ENCODE results near the gene SPOP.

SPOP gene

DNA sequence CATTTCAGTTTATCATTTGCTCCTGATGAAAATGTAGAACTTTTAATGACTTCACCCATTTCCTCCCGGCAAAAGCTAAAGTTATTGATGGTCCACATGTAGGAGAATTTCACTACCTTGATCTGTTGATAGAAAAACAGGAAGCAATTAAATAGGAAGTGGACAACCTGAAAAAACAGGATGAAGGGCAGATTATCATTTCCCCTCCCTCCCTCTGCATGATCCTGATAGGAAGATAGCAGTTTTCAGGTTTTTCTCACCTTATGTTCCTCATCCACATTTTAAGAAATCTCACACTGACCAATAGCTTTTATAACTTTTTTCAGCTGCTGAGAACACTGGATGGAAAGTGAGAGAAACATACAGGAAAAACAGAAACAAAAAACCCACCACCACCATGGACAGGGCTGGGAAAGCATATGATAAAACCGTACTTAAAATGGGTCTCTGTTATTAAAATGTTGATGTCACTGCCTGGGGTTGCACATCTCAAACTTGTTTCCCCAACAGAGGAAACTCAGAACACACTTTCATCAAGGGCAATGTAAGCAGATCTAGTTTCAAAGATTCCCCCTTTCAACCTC is 55.9 kb downstream of the SPOP start:
- no peak for DNase-seq
- intact Hi-C loops (cut with DNase I): no loop called here

DNA sequence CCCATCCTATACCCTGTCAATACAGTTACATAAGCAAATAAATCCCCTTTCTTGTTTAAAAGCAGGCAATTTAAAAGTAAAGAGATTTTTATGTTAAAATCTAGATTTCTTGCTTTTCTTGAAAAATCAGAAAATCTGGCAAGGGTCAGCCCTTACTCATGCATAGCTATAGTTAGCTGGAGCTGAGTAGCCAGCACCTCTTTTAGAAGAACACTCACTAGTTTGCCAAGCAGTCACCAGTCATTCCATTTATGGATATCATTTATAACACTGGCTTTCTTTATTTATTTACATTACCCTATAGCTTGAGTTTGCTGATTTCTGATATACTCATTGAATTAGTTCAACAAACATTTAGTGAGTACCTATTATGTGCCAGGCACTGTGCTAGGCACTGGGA is 56.5 kb downstream of the SPOP start:
- DNase-seq: no peak
- intact Hi-C loops (cut with DNase I): no loop called here

DNA sequence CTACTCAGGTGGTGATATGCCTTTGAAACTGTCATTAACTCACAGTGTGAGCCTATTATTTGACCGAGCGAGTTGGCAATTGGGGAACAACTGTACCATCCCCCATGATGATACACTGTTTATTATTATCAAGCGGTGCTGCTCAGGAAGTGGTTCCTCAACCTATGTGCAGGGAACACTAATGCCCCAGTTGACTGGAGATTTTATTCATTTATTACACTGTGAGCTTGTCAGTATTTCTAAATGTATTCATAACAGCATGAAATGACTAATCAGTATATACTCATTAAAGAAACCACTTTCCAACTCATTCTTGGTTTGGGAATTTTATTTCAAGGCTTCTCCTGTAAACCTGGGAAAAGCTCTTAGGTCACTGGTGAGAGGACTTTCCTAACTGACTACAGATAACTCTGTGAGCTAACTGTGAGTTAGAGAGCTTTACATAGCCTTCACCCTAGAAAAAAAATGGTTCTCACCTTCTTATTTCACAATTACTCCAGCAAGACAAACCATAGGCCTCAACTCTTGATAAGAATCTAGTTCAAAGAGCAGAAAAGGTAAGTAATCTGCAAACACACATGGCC is 59.8 kb downstream of the SPOP start:
- no peak for DNase-seq
- intact Hi-C loops (cut with DNase I): loop anchor here (5.0 to 10.0 kb wide), 2 partner anchors 41 to 57 kb away; partner anchors contain the start of genes NXPH3 and SPOP

DNA sequence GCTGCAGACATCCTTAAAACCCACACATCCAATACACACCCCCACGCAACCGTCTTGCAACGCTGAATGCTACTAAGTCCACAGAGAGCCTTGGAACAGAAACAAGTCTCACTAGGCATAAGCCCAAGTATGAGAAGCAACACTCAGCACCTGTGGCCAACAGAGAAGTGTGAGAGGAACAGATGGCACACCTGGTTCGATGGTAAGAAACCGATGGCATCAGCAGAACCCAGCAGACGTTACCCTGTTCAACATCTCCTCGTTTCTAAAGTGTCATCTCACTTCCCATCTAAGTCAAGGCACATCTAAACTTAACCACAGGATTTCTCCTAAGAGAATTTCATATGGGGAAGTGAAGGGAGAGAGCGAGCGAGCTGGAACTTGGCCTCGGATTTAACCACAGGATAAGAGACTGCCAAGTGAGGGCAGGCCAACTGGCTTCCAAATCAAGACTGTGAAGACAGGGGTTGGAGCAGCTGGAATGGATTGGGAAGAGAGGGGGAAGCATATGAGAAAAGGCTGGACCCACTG is 61.2 kb downstream of the SPOP start:
- intact Hi-C loops (cut with DNase I): loop anchor here (5.0 to 10.0 kb wide), 2 partner anchors 39 to 58 kb away; partner anchors contain the start of genes NXPH3 and SPOP
- peak in 7 of 10 donors; percentile 30 to 91 (median 51) for DNase-seq

DNA sequence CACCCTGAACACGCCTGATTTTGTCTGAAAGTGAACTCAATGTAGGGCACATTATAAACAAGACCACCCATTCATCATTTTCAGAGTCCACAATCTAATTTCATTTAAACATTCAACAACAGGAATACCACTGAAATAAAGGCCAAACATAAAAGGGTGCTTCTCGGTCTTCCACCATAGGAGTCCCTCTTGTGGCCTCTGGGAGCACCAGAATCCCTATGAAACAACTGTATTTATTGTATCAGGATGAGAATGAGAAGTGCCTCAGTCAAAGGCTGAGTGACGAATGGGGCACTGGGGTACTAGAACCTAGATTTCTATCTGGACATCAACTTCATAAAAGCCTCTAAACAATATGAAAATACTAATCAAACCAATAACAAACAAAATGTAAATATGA is 61.8 kb downstream of the SPOP start:
- intact Hi-C loops (cut with DNase I): loop anchor here (5.0 to 10.0 kb wide), 2 partner anchors 39 to 59 kb away; partner anchors contain the start of genes NXPH3 and SPOP

DNA sequence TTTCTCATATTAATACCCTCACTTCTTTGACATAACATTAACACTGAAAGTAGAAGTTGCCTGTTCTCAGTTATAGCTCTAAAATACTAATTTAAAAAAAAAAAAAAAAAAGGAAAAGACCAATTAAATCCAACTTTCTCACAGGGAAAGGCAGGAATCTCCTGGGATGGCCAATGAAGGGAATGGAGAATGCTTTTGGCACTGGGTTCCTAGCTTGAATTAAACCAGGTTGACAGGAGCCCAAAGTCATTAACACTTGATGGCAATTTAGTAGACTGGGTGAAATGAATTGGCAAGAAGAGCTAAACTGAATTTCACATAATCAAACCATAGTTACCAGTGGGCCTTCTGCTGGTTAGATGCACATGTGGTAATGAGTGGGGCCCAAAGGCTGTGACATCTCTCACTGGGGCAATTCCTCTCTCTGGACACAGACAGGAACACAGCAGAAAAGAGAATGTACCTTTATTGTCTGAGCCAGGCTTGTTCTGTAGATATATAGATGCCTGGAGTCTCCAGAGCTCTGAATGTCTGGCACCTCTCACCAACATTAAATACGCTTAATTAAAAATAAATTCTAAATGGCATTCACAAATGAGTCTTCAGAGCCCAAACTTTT is 64.6 kb downstream of the SPOP start:
- intact Hi-C loops (cut with DNase I): loop anchor here (10.0 kb wide), 1 partner anchor 62 kb away; the partner anchor contains the start of gene SPOP
- DNase-seq: no peak

More for the DNA sequence above, 61.8 kb downstream of the SPOP start:
- DNase-seq: no peak

DNA sequence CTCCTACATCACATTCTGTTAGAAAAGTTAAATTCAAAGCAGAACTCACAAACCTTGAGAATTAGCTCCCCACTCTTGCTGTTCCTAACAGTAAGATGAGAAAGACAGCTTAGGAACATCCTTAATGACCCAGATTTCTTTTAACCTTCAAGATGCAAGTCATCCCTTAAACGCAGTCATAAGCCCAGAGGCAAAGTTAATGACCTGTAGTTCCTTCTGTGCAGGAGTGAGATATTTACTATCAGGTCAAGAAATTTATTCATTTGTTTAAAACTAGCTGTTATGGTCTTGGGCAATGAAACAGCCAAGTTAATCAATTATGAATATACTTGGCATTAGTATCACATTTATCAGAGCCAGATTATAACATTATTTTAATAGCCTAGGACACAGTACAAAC is 65.2 kb downstream of the SPOP start:
- intact Hi-C loops (cut with DNase I): loop anchor here (10.0 kb wide), 1 partner anchor 62 kb away; the partner anchor contains the start of gene SPOP
- DNase-seq: no peak

DNA sequence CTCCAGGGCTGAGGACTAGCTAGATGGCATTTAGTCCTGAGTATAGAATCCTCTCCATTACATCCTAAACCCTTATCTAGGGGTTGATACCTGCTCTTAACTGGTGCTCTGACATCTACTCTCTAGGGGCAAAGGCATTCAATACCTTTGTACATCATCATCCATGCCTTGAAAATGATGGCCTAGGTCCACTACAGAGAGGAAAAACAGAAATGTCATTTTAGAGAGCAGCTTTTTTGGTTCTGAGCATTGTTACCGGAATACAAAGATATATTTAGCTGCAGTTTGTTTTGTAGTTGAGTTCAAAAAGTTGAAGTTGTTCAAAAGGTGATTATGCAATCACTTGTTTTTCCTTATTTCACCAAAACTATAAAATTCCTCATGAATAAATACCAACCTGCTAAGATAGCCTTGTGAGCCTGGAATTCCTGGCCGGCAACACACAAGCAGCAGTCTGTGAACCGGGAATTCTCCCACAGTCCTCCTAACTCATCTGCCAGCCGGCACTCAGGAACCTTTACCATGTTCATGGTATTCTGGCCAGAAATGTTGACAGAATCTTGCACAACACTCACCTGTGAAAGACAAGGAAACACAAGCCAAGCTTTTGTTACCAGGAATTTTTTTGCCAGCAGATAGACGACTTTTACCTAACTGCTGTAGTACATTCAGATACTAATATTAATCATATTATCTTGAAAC is 66.9 kb downstream of the SPOP start:
- intact Hi-C loops (cut with DNase I): loop anchor here (10.0 kb wide), 1 partner anchor 64 kb away; the partner anchor contains the start of gene SPOP
- DNase-seq: no peak

DNA sequence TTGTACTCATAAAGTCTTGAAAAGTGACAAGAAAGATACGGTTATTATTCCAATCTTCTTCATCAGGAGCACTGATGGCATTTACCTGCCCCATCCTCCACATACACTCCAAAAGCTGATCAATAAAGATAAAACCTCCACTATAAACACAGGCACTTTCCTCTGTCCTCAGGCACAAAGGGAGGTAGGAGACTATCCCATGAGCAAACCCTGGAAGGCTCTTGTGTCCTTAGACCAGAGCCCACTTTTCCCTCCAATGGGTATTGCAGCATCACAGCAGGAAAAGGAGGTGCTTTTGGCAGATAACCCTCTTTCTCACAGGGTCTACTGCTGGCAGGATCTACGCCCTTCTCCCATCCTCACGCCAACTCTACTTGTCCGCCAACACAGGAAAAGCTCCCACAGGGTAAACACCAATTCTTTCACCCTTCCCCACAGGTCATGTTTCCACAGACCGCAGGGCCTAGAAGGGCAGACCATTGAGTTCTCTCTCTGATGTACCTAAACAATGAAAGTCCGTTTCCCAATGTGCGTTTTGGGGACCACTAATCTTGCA is 73.5 kb downstream of the SPOP start:
- intact Hi-C loops (cut with DNase I): no loop called here
- no peak for DNase-seq

DNA sequence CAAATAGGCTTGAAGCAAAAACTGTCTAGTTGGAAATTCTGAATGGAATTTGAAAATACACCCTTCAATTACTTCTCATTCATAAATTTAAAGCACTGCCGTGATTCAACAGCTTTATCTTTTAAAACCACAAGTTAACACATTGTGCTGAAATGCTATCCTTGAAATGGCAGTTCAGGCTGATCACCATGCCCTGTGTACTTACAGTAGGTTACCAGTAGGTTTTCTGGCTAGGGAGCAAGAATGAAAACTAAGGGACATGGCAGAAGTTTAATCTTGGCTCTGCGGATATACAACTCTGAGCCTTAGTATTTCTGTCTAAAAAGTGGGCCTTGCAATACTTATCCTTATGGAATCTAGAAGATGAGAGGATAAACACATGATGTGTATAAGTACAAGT is 74.2 kb downstream of the SPOP start:
- no peak for DNase-seq
- intact Hi-C loops (cut with DNase I): no loop called here

DNA sequence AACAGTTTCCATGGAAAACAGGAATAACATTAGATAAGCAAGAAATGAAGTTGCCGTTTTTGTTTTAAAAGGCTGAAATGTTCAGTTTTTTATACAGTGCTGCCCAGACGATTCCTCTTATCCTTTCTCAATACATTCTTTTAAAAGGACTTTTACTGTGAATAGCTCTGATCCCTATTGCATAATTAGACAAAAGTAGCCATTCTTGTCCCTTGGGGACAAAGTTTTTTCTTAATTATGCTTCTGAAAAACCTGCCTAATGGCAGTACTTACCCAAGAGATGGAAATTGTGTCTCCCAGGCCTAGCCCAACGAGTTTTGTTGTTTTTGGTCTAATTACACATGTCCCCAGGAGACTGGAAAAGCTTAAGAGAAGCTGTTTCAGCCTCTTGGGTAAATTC is 74.7 kb downstream of the SPOP start:
- intact Hi-C loops (cut with DNase I): no loop called here
- no peak for DNase-seq

DNA sequence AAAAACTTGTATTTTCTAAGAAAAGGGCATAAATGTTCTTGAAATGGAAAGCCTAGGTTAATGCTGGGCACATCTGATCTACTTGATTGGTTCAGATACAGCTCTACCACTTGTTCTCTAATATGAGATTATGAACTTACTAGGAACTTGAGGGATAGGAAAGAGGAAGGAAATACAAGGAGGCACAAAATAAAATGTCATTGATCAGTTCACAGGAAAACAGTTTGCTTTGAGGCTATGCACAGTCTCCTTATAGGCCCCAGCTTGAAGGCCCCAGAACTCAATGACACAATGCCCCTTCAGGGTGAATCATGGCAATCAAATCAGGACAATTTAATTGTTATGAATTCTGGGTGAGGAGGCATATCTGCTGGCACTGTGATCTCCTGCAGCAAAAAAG is 75.1 kb downstream of the SPOP start:
- intact Hi-C loops (cut with DNase I): no loop called here
- no peak for DNase-seq

DNA sequence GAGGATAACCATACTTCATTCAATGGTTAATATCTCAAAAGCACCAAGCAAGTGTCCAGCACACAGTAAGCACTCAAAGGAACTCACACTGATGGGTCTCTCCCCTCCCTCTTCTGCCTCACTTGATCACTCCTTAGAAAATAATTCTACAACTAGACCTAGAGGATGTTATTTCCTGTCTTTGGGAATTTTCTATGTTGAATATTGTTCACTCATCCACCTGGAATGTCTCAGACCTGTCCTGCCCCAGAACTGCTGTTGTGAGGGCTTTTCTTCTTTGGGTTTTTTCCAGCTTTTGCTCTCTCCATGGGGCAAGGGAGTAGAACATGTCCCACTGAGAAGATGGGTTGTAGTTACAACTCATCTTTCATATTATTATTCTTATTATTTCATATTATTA is 76.9 kb downstream of the SPOP start:
- DNase-seq: no peak
- intact Hi-C loops (cut with DNase I): no loop called here

DNA sequence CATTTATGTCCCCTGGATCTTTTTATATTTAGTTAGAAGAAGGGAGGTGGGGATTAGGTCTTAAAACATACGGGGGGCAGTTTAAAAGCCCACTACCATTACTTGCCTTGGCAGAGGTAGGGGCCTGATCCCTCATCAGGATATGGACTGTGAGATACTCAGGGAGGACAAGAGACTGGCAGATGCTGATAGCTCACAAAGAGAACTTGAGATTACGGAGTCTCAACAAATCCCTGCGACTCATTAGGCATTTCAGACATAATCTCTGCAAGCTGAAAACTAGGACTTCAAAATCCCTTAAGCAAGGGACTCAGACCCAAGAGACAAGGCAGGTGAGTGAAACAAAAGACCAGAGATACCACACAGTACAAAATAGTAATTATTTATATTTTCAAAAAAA is 79.0 kb downstream of the SPOP start:
- intact Hi-C loops (cut with DNase I): no loop called here
- no peak for DNase-seq

DNA sequence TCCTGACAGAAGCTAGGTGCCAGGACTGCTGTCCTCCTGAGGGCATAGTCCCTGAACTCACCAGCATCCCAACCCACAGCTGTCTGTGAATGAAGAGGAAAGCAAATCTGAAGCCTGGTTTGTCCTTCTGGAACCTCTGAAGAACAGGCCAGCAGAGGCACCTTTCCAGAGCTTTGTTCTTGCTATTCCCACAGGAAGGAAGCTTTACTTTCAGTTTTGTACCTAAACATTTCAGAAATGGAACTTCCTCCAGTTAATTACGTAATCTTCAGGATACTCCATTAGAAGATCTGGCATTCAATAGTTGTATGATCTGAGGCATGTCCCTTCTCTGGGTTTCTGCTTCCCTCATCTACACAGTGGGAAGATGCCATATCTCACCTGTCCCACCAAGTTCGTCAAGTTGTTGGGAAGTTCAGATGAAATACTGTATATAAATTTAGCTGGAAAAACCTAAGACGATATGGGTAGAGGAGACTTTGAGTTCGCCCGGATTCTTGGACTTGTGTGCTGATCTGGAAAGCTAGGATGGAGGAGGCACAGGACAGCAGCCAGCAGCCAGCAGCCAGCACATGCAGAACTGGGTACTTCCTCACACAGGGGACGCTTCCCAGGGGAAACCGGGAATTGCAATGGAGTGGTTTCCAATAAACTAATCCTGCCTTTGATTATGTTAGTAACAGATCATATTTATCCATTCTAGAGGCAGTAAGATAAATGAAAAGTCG is 79.8 kb downstream of the SPOP start:
- intact Hi-C loops (cut with DNase I): no loop called here
- DNase-seq: peak in 1 of 10 donors; percentile 83

DNA sequence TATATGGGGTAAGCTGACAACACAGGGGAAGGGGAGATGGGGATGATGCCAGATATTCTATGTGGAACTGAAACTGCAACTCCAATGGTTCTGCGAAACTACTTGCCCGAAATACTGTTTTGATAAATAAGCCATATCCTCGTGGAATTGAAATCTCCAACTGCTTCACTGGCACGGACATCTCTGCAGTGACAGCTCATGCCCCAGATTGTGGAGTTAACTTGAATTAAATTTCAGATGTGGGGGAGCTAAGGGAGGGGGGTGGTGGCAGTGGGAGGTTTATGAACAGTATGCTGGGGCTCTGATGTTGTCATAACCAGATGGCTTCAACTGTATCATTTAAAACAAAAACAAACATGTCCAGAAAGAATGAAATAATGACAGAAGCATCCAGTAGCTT is 80.5 kb downstream of the SPOP start:
- DNase-seq: no peak
- intact Hi-C loops (cut with DNase I): no loop called here

DNA sequence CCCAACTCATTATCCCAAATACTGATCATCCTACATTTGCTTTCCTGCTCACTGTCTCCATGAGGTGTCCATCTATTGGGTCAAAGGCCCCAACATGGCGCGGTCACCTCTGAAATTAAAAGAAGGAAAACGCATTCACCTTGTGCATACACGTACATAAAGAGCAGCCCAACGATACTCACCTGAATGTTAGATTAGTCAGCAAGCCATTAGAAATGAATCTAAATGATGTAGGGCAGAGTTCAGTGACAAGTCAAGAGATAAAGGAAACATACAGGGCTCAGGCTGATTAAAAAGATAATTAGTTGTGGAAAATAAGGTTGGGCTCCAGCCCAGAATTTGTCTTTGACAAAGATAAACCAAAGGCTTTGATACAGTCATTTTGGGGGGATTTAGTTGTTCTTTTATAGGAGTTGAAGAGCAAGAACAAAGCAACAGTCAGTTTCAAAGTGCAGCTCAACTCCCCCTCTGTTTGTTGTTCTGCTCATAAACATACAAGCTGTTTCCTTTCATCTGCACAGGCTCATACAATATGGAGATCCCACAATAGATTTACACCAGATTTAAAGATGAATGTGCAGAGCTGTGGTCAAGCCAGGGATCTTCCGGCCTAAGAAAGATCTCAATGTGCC is 81.2 kb downstream of the SPOP start:
- intact Hi-C loops (cut with DNase I): no loop called here
- DNase-seq: no peak

DNA sequence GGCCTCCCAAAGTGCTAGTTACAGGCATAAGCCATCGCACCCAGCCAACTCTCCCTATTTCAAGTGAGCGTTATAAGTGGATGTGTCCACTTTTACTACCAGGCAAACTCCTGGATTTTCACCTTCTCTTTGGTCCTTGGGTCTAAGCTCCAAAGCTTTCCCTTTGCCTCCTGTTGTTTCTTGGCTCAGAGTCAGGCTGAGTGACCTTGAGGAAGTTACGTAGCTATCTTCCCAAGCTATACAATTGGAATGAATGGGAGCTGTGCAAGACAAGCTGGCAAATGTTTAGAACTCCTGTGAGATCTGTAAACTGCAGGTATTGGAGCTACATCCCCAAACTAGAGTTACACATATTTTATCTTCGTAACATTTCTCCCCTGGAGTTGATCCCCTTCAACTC is 81.9 kb downstream of the SPOP start:
- DNase-seq: no peak
- intact Hi-C loops (cut with DNase I): no loop called here

DNA sequence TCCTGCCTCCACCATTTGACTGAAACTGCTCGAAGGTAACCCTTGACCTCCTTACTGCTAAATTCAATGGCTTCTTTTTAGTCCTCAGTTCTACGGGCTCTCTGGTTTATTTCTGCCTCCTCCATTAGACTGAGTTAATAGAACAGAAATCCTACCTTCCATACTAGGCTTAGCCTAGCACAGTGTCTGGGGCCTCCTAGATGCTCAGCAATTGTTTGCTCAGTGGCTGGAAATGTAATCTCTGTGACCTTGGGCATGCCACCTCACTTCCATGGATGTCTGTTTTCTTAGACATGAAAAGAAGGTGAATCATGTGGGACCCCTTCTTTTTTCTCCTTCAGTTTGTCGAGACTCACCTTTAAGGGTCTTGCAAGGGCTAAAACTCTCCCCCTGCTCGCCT is 82.6 kb downstream of the SPOP start:
- no peak for DNase-seq
- intact Hi-C loops (cut with DNase I): no loop called here

DNA sequence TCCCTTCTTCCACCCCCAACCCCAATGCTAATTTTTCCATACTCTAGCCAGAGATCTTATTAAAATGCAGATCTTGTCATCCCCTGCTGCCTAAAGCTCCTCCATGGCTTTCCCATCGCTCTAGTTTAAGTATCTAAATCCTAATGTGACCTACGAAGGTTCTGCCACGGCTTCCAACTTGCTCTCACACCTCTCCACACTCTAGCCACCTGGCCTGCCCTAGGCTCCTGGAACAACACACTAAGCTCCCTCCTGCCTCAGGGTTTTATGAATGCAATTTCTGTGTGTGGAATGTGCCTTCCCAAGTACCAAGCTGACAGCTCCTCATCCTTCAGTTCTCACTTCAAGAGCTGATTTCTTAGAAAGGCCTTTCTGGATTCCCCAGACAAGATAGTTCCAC is 85.6 kb downstream of the SPOP start:
- intact Hi-C loops (cut with DNase I): no loop called here
- DNase-seq: no peak
